SJSA1 (cell line): ENCODE measurements around the gene TBATA. TPM values are rescaled to one million over a fixed set of nuclear protein-coding genes. Genes with fewer than 3 reads are reported as not detected.

Experiments
- DNase-seq, 2 experiments: peaks; one replicate each; pipeline ENCODE4 v3.0.0-alpha.2; 2015 to 2020; ENCODE audit warnings: low spot score in 2 of 2, low read depth in 1 of 2
- H3K27ac ChIP-seq: fragments of 250-450 bp; sonication (Bioruptor Pico); 2 replicates; pipeline ENCODE4 v1.5.1; 2020; ENCODE audit warnings: mild to moderate bottlenecking, moderate library complexity
- H3K27me3 ChIP-seq: fragments of 250-450 bp; sonication (Bioruptor Pico); replicated peaks from 2 replicates; pipeline ENCODE4 v1.5.1; 2020; ENCODE audit warnings: mild to moderate bottlenecking, moderate library complexity
- H3K36me3 ChIP-seq: fragments of 250-450 bp; sonication (Bioruptor Pico); 2 replicates; pipeline ENCODE4 v1.5.1; 2020; ENCODE audit warnings: mild to moderate bottlenecking
- H3K4me1 ChIP-seq: fragments of 250-450 bp; sonication (Bioruptor Pico); replicated peaks from 2 replicates; pipeline ENCODE4 v1.6.1; 2021; ENCODE audit warnings: mild to moderate bottlenecking
- H3K4me3 ChIP-seq: fragments of 250-450 bp; sonication (Bioruptor Pico); 2 replicates; pipeline ENCODE4 v1.5.1; 2020; ENCODE audit warnings: mild to moderate bottlenecking
- H3K9me3 ChIP-seq: fragments of 250-450 bp; sonication (Bioruptor Pico); replicated peaks from 2 replicates; pipeline ENCODE4 v1.5.1; 2020; ENCODE audit warnings: mild to moderate bottlenecking
- total RNA-seq: library from RNA; depleted of rRNA; stranded (reverse); fragments of >200 nt; shearing (Covaris generic); gene quantifications from 2 replicates; pipeline ENCODE4 v1.2.3, GENCODE V29; 2014

Gene TBATA
- total RNA-seq, 1 experiment from 2014 or later, result not detected

DNA sequence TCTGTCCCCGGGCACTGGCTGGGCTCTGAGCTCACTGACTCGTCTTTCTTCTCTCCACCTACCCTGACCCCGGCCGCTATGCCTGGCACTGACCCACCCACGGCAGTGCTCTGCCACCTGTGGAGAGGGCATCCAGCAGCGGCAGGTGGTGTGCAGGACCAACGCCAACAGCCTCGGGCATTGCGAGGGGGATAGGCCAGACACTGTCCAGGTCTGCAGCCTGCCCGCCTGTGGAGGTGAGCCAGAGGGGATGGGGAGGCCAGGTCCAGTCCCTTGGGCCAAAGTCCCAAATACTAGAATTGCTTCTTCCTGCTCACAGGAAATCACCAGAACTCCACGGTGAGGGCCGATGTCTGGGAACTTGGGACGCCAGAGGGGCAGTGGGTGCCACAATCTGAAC lies 27.3 kb downstream of the TBATA start:
- no peak overlapping the region for H3K27ac ChIP-seq
- H3K27me3 ChIP-seq, result no peaks in the 10 kb centered on the region
- no peaks in the 10 kb centered on the region for H3K9me3 ChIP-seq
- H3K4me1 ChIP-seq, result no peaks in the 10 kb centered on the region
- no peaks in the 10 kb centered on the region for H3K36me3 ChIP-seq
- no peak overlapping the region for H3K4me3 ChIP-seq
- DNase-seq, result no peak

DNA sequence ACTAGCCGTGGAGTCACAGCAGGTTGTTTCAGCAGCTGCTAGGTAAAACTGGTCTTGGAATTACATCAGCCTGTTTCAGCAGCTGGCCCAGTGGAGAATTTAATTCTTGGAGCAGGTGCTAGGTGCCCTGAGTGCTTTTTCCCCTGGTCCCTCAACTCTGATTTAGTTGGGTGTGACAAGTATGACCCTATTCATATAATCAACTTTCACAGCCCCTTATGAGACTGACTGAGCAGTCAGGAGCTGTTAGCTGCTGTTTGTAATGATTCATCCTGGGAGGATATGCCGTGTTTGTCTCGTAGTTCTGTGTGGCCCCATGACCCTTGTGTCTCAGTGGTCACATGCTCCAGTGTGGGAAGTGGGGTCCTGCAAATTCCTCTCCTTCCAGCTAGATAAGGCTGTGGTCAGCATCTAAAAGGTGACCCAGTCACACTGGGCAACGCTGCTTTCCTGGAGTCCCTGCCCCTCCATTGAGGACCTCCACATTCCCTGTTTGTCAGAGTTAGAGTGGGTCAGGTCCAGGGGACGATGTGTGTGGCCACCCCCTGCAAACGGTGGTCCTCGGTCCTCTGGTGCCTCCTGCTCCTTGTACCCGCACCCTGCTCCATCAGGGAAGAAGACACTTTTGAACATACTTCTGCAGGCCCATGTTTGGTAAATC lies 28.3 kb downstream of the TBATA start:
- H3K36me3 ChIP-seq, result no peaks in the 10 kb centered on the region
- H3K27ac ChIP-seq, result no peak overlapping the region
- H3K9me3 ChIP-seq, result no peaks in the 10 kb centered on the region
- no peak for DNase-seq
- H3K27me3 ChIP-seq, result no peaks in the 10 kb centered on the region
- H3K4me3 ChIP-seq, result no peak overlapping the region
- H3K4me1 ChIP-seq, result no peaks in the 10 kb centered on the region

DNA sequence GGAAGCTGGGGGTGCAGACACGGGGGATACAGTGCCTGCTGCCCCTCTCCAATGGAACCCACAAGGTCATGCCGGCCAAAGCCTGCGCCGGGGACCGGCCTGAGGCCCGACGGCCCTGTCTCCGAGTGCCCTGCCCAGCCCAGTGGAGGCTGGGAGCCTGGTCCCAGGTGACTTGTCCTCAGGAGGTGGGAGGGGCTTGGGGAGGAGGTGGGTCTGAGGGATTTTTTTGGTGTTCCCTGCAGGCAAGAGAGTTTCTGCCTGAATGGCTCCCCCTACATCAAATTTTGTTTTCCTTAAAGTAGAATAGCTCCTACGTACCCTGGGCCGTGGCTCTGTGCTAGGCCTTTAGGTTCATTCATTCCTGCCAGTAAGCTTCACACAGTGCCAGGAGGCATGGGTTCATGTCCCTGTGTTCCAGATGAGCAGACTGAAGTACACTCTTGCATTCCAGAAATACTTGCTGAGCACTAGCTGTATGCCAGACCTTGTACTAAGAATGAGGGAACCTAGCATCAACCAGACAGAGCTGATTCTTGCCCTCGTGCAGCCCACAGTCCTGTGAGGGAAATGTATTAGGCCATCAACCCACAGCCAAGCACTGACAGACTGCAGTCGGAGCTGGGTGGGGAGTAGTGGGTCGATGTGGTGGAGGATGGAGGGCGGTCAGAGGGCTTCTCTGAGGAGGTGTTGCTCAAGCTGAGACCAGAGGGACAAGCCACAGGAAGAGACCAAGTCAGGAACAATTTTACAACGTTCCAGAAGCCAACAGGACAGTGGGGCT lies 31.1 kb downstream of the TBATA start:
- DNase-seq, result no peak
- Histone ChIP-seq H3K27me3 (no peaks in the 10 kb centered on the region), H3K27ac (no peak overlapping the region), H3K36me3 (no peaks in the 10 kb centered on the region), H3K4me1 (no peaks in the 10 kb centered on the region), H3K4me3 (no peak overlapping the region), H3K9me3 (no peaks in the 10 kb centered on the region)

DNA sequence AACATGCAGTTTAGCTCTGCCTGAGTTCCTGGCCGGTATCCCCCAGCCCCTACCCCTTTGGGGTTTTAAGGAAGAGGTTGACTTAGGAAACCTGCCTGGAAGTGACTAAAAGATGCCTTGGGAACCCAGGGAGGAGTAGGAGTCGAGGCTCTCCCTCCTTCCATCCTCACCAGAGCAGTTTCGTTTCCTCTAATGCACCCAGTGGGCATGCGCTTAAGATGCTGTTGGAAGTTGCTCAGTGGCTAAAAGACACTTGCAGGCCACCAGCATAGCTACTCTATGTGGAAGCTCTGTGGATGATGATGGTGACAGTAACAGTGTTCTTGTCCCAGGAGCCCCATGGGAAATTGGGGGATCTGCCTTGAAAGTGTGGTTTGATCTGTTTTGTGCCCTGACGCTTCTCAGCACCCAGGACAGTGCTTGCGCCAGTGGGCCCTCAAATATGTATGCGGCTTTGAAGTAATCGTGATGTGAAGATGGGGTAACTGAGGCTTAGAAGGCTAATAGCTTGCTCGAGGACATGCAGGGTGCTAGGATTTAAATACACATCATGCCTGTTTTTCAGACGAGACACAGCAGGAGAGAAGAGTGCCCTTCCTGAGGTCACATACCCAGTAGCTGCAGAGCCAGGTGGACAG lies 32.0 kb downstream of the TBATA start:
- Histone ChIP-seq H3K4me1 (no peaks in the 10 kb centered on the region), H3K4me3 (no peak overlapping the region), H3K9me3 (no peaks in the 10 kb centered on the region), H3K36me3 (no peaks in the 10 kb centered on the region), H3K27me3 (no peaks in the 10 kb centered on the region), H3K27ac (no peak overlapping the region)
- no peak for DNase-seq

DNA sequence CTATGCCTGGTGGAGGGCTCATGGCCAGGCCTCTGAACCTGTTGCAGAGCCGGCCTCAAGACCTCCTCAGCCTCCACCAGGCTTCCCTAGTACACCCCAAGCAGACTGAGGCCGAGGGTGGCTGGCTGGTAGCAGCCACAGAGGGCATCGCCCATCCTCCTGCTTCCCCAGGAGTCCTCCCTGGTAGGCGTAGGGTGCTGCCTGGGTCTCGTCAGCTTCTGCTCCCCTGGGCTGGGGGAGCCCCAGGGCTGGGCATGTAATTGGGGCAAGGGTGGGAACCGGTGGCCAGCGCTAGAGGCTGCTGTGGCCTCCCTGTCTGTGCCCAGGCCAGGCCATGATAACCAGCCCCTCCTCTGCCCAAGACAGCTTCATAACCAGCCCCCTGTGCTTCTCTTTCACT lies 32.6 kb downstream of the TBATA start:
- Histone ChIP-seq H3K36me3 (no peaks in the 10 kb centered on the region), H3K4me3 (no peak overlapping the region), H3K27me3 (no peaks in the 10 kb centered on the region), H3K27ac (no peak overlapping the region), H3K9me3 (no peaks in the 10 kb centered on the region), H3K4me1 (no peaks in the 10 kb centered on the region)
- DNase-seq, result no peak

DNA sequence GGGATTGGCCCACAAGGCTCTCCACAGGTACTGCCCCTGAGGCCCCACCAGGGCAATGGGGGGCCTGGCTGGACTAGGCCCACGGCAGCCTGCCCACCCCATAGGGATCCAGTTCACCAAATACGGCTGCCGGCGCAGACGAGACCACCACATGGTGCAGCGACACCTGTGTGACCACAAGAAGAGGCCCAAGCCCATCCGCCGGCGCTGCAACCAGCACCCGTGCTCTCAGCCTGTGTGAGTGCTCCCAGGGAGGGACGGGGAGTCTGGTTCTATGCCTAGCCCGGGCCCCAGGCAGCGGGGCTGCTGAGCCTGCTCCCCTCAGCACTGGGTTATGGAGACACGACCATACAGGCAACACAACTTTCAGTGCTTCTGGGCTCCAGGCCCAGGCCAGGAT lies 33.2 kb downstream of the TBATA start:
- no peak overlapping the region for H3K27ac ChIP-seq
- no peak overlapping the region for H3K4me3 ChIP-seq
- H3K36me3 ChIP-seq, result no peaks in the 10 kb centered on the region
- DNase-seq, result no peak
- no peaks in the 10 kb centered on the region for H3K4me1 ChIP-seq
- H3K27me3 ChIP-seq, result no peaks in the 10 kb centered on the region
- no peaks in the 10 kb centered on the region for H3K9me3 ChIP-seq

DNA sequence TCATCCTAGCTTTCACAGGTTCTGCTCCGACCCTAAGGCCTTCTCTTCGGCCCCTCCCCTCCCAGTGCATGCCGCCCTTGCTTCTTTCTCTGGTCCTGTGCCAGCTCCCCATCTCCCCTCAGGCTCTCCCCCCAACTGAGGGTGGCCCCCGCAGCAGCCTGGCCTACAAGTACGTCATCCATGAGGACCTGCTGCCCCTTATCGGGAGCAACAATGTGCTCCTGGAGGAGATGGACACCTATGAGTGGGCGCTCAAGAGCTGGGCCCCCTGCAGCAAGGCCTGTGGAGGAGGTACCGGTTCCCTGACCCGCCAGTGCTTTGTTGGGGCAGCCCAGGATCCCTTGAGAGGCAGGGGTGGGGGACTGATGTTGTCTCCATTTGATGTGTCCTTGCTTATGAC lies 33.8 kb downstream of the TBATA start:
- H3K4me3 ChIP-seq, result no peak overlapping the region
- H3K36me3 ChIP-seq, result no peaks in the 10 kb centered on the region
- H3K27ac ChIP-seq, result no peak overlapping the region
- H3K4me1 ChIP-seq, result no peaks in the 10 kb centered on the region
- DNase-seq, result no peak
- no peaks in the 10 kb centered on the region for H3K27me3 ChIP-seq
- H3K9me3 ChIP-seq, result no peaks in the 10 kb centered on the region

DNA sequence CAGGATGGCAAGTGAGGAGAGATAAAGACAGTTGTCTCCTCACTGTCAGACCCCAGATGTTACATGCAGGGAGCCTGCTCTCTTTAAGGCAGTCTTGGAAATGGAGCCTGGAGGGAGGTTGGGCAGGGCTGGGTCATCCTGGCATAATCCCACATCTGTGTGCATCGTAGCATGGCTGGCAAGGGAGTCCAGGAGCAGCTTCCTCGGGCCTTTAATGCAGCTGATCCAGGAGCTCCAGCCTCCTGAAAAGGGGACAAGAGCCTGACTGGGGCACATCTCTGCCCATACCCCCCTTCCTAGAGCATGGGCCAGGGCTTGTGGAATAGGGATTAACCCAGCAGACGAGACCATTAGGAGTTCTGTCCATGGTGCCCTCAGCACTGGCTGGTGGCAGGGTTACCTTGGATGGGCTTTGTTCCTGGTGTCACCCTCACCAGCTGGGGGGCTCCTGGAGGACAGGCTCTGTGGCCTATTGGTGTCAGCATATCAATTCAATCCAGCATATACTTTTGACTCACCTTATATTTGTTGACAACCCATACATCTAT lies 34.9 kb downstream of the TBATA start:
- DNase-seq, result no peak
- no peak overlapping the region for H3K27ac ChIP-seq
- no peaks in the 10 kb centered on the region; the same call in 1 of the 2 replicates for H3K9me3 ChIP-seq
- H3K27me3 ChIP-seq, result no peaks in the 10 kb centered on the region
- H3K4me3 ChIP-seq, result no peak overlapping the region
- no peaks in the 10 kb centered on the region for H3K36me3 ChIP-seq
- no peaks in the 10 kb centered on the region for H3K4me1 ChIP-seq

DNA sequence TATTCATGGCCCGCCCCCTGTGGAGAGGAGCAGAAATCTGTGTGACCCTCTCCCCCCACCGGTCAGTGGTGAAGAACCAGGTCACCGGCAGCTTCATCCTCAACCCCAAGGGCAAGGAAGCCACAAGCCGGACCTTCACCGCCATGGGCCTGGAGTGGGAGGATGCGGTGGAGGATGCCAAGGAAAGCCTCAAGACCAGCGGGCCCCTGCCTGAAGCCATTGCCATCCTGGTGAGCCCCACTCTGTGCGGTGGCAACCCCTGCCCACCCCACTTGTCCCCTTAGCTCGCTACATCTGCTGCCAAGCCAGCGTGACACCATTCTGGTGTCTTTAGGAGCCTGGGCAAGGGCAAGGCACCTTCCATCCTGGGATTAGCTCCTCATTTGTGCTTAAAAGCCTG lies 35.4 kb downstream of the TBATA start:
- H3K36me3 ChIP-seq, result no peaks in the 10 kb centered on the region
- H3K9me3 ChIP-seq, result no peaks in the 10 kb centered on the region; the same call in 1 of the 2 replicates
- H3K4me3 ChIP-seq, result no peak overlapping the region
- no peak overlapping the region for H3K27ac ChIP-seq
- no peak for DNase-seq
- no peaks in the 10 kb centered on the region for H3K4me1 ChIP-seq
- no peaks in the 10 kb centered on the region for H3K27me3 ChIP-seq

DNA sequence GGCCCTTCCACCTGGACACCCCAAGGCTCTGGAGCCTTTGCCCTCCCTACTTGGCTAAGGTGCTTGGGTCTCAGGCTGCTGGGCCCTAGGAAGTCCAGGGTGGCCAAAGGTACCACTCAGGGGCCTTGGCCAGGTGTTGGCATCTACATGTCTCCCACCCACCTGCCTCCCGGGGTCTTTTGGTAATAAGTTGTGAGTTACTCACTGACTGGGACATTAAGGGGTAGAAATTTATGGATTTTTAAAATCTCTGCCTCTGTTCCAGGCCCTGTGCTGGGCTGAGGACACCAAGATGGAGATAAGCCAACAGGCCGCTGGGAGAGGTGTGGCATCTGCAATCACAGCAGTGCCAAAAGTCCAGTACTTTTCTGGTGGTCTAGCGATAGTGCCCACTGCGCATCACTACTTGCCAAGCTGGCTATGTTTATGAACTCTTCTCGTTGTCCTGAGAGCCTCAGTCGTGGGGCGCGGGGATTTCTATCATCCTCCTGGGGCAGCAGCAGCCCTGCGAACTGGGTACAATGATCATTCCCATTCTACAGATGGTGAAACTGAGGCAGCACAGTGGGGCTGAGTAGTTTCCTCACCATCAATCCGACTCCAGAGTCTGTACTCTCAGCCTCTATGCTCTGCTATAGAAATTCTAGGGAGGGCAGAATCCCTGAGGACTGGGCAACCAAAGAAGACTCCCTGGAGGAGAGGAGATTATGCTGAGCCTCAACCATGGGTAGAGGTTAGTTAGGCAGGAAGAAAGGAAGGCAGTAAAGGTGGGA lies 36.2 kb downstream of the TBATA start:
- H3K36me3 ChIP-seq, result no peaks in the 10 kb centered on the region

DNA sequence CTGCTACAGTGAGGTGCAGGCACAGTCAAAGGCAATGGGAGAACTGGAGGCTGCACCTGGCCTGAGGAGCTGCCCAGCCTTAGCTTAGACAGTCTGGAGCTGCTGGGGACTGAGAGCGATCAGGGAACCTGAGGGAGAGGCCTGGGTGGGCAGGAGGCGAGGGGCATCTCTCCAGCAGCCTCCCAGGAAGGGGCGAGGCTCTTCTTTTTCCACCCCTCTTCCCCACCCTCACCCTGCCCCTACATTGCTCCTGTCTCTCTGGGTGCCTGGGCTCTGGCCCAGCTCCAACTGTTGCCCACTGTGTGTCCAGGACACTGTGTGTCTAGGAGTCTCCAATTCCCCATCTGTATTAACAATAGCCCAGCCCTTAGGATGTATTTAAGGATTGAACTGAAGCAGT lies 36.9 kb downstream of the TBATA start:
- Histone ChIP-seq H3K9me3 (no peaks in the 10 kb centered on the region; the same call in 1 of the 2 replicates), H3K4me3 (no peak overlapping the region), H3K36me3 (no peaks in the 10 kb centered on the region), H3K27ac (no peak overlapping the region), H3K4me1 (no peaks in the 10 kb centered on the region; the same call in 1 of the 2 replicates), H3K27me3 (no peaks in the 10 kb centered on the region)
- no peak for DNase-seq

More for the DNA sequence above, 36.2 kb downstream of the TBATA start:
- Histone ChIP-seq H3K27me3 (no peaks in the 10 kb centered on the region), H3K4me1 (no peaks in the 10 kb centered on the region), H3K27ac (no peak overlapping the region), H3K9me3 (no peaks in the 10 kb centered on the region; the same call in 1 of the 2 replicates), H3K4me3 (no peak overlapping the region)
- no peak for DNase-seq

DNA sequence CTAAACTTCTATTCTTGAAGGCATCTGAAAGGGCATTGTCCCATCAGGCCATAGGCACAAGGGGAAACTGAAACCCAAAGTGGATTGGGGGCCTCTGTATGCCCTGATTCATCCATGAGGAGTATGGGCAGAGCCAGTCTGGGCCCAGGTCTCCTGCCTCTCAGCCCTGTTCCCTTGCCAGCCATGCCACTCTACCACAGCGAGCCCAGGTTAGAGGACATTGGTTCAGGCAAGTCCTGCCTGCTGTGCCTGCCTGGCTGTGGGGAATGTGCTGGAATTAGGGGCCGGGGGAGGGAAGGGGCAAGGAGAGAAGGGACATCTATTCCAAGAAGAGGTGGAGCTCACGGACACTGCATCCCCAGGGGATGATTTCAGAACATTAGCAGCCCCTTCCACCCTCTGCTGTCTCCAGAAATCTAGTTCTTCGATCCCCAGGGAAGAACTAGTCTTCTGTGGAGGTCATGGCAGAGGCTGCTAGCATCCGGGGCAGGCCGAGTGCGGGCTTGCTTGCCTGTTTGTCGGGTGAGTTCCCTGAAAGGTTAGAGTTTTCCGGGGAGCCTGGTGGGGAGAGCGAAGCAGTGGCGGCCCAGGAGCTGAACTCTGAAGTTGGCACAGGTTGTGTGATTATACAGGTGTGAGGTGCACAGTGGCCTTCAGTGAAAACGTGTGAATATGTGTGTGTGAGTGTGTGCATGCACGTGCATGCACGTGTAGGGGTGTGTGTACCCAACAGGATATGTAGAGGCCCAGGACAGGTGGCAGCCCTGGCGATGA lies 37.8 kb downstream of the TBATA start:
- H3K4me3 ChIP-seq, result no peak overlapping the region
- no peak overlapping the region for H3K27ac ChIP-seq
- H3K4me1 ChIP-seq, result peaks cover 8% of the 10 kb centered on the region
- no peaks in the 10 kb centered on the region; the same call in 1 of the 2 replicates for H3K9me3 ChIP-seq
- no peaks in the 10 kb centered on the region for H3K36me3 ChIP-seq
- H3K27me3 ChIP-seq, result no peaks in the 10 kb centered on the region
- DNase-seq, result no peak

DNA sequence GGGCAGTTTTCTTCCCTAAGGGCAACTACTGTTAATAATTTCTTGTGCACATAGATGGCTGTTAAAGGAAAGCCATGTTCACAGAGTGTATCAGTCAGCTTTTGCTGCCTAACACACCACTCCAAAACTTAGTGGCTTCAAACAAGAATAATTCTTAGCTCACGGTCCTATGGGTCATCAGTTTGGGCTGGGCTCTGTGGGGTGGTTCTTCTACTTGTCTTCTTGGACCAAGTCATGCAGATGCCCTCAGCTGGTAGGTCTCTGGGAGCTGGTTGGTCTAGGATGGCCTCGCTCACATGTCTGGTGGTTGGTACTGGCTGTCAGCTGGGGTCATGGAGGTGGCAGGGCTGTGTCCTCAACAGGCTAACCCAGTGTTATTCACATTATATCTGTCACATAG lies 39.6 kb downstream of the TBATA start:
- no peak for DNase-seq
- no peak overlapping the region for H3K27ac ChIP-seq
- H3K36me3 ChIP-seq, result no peaks in the 10 kb centered on the region
- no peak overlapping the region for H3K4me3 ChIP-seq
- peaks cover 13% of the 10 kb centered on the region for H3K4me1 ChIP-seq
- H3K27me3 ChIP-seq, result no peaks in the 10 kb centered on the region
- H3K9me3 ChIP-seq, result no peaks in the 10 kb centered on the region; the same call in 1 of the 2 replicates
